PC-3 (cell line): ENCODE measurements around the gene OR10A5.

Source experiments
- CTCF ChIP-seq: fragments of 300-600 bp; sonication (generic); conservative IDR thresholded peaks from 2 replicates; pipeline ENCODE4 v1.5.1; 2017; ENCODE audit warnings: antibody characterized with exemption, low read depth, mild to moderate bottlenecking, low read length
- EZH2phosphoT487 ChIP-seq: fragments of 300-600 bp; sonication (generic); IDR thresholded peaks from 2 replicates; pipeline ENCODE4 v1.6.1; 2018; ENCODE audit warnings: mild to moderate bottlenecking, antibody characterized with exemption, low read length, borderline replicate concordance

GRCh38 chr11:6828103-6828502, 17.4 kb upstream of the OR10A5 start:
- TF ChIP-seq EZH2phosphoT487 (no peak), CTCF (no peak)
